Kidney epithelial cell (primary cell): ENCODE results near the gene SRRM3. TPM values are rescaled to one million over a fixed set of nuclear protein-coding genes. Genes with fewer than 3 reads are reported as not detected.

Experiments used
- DNase-seq: peaks from one replicate; pipeline ENCODE4 v3.0.0-alpha.2; 2010; ENCODE audit warnings: low read depth
- H3K27me3 ChIP-seq: 2 replicates; pipeline ENCODE4 v1.6.0; 2011; ENCODE audit warnings: low read length; ENCODE audit not compliant: control insufficient read depth, insufficient read depth
- H3K36me3 ChIP-seq: 2 replicates; pipeline ENCODE4 v1.5.1; 2011; ENCODE audit warnings: low read length; ENCODE audit not compliant: control insufficient read depth, insufficient read depth
- H3K4me3 ChIP-seq: 2 replicates; pipeline ENCODE4 v1.5.1; 2011; ENCODE audit warnings: low read depth, mild to moderate bottlenecking, control low read depth, low read length
- total RNA-seq: library from RNA; depleted of rRNA; stranded (reverse); fragments of >200 nt; gene quantifications from 2 replicates; pipeline ENCODE4 v1.2.3, GENCODE V29; 2015
- TF ChIP-seq, protein P1 (sequence below): IDR thresholded peaks from 2 replicates; pipeline ENCODE4 v1.5.1; 2011; ENCODE audit warnings: mild to moderate bottlenecking, moderate library complexity, low read length, control low read depth, inconsistent platforms; ENCODE audit not compliant: insufficient read depth, poor library complexity, severe bottlenecking

The SRRM3 gene
- total RNA-seq, 1 donor from 2014 or later, result 0.21 TPM

DNA sequence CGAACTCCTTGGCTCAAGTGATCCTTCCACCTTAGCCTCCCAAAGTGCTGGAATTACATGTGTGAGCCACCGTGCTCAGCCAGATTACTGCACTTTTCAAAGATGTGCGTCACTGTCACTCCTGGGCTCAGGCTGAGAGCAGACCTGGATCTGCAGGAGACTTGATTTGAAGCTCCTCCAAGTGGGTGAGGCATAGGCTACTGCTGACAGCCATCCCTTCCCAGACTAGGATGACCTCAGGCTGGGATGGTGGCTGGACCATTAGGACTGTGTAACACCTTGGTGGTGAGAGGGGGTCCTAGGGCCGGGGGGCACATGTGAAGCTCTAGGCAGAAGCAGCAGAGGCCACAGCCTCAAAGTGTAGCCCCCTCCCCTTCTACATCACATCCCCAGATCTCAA is 8.2 kb upstream of the SRRM3 start:
- Histone ChIP-seq H3K4me3 (no peak overlapping the region), H3K36me3 (no peaks in the 10 kb centered on the region), H3K27me3 (peaks cover 2% of the 10 kb centered on the region)
- TF ChIP-seq, protein P1, sequence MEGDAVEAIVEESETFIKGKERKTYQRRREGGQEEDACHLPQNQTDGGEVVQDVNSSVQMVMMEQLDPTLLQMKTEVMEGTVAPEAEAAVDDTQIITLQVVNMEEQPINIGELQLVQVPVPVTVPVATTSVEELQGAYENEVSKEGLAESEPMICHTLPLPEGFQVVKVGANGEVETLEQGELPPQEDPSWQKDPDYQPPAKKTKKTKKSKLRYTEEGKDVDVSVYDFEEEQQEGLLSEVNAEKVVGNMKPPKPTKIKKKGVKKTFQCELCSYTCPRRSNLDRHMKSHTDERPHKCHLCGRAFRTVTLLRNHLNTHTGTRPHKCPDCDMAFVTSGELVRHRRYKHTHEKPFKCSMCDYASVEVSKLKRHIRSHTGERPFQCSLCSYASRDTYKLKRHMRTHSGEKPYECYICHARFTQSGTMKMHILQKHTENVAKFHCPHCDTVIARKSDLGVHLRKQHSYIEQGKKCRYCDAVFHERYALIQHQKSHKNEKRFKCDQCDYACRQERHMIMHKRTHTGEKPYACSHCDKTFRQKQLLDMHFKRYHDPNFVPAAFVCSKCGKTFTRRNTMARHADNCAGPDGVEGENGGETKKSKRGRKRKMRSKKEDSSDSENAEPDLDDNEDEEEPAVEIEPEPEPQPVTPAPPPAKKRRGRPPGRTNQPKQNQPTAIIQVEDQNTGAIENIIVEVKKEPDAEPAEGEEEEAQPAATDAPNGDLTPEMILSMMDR, result no peak
- no peak for DNase-seq

DNA sequence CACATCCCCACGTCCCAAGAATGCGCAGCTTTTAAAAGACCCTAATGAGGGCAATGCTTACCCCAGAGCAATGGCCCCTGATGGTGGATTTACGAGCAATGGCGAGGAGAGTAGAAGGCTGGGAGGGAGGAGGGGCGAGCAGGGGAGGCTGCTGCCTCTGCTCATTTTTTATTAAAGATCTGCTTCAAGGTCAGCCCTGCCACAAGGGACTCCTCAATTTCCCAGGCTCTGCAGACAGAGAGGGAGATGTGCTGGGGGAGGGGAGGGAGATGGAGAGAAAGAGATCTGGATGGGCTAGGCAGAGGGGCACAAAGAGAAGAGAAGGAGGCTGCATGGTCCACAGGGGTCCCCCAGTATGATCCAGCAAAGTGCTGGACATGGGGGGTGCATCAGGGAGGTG is 7.8 kb upstream of the SRRM3 start:
- peaks cover 2% of the 10 kb centered on the region for H3K27me3 ChIP-seq
- H3K36me3 ChIP-seq, result no peaks in the 10 kb centered on the region
- H3K4me3 ChIP-seq, result no peak overlapping the region
- no peak for DNase-seq
- TF ChIP-seq, protein P1, result no peak

DNA sequence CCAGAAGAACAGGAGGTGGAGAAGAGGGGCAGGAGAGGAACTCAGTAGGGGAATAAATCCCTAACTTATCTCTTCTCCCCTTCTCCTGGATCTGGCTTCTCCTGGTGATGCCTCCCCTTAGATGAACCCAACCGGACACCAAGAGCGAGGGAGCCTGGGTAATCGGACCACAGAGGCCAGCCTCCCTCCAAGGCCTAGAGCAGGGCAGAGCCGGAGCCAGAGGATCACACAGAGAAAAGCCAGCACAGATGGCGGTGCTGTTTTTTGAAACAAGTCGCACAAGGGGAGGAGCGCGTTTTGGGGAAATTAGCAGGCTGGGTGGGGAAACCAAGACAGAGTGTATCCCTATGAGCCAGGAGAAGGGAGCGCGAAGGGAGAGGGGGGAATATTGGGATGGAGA is 4.9 kb upstream of the SRRM3 start:
- Histone ChIP-seq H3K4me3 (no peak overlapping the region), H3K36me3 (no peaks in the 10 kb centered on the region), H3K27me3 (peaks cover 2% of the 10 kb centered on the region)
- TF ChIP-seq, protein P1, result no peak
- DNase-seq, result no peak

DNA sequence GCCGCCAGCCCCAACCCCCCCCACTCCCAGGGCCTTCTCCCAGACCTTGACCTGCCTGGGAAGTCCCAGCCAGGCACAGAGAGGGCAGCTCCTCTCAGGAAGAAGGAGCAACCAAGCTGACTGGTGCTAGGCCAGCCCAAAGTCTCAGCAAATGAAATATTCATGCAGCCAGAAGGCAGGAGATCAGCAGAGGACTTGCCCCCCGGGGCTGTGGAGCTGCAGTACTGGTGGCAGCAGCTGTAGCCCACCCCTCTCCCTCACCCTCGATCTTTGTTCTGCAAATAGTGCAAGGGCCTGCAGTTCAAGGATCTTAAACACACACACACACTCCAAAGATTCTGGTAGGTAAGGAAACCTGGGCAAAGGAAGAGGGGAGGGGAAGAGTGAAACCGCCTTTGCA is 3.5 kb upstream of the SRRM3 start:
- TF ChIP-seq, protein P1, result no peak
- H3K36me3 ChIP-seq, result no peaks in the 10 kb centered on the region
- H3K27me3 ChIP-seq, result peaks cover 2% of the 10 kb centered on the region
- H3K4me3 ChIP-seq, result no peak overlapping the region
- DNase-seq, result no peak

DNA sequence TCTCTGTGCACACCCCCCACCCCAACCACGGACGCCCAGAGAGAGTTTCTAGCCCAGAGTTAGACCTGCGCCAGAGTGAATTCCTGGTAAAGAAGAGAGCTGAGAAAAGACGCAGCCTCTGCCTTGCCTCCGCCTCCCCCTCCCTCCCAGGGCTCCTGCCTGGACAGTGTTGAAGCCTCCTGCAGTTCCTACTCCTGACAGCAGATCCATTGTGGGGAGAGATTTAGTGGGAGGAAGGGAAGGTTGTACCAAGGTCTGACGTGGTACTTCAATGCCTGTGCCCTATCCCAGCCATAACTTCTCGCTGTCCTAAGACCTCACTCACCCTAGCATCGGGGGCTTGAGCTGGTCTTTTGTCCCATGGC is 952 bp downstream of the SRRM3 start:
- no peaks in the 10 kb centered on the region for H3K36me3 ChIP-seq
- H3K4me3 ChIP-seq, result no peak overlapping the region
- H3K27me3 ChIP-seq, result peaks cover 5% of the 10 kb centered on the region
- TF ChIP-seq, protein P1, result no peak
- no peak for DNase-seq

DNA sequence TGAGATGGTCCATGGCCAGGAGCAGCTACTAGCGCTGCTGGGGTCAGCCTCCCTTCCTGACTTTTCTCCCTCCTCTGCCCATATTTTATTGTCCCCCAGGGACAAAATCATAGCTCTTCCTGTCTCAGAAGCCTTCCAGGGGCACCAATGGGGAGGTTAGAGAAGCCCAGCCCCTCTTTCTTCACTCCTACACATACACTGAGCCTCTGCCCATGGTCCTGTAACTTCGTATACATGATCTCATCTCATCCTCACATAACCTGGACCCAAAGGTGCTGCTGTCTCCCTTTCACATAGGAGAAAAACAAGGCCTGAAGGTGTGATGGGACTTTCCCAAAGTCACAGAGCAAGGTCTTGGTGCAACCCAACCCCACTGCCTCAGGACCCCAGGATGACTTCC is 2.5 kb downstream of the SRRM3 start:
- TF ChIP-seq, protein P1, result no peak
- no peak for DNase-seq

More for the DNA sequence above, 2.5 kb downstream of the SRRM3 start:
- H3K27me3 ChIP-seq, result peaks cover 7% of the 10 kb centered on the region
- H3K4me3 ChIP-seq, result no peak overlapping the region
- no peaks in the 10 kb centered on the region for H3K36me3 ChIP-seq
